Psoas muscle (tissue), 8 donors: ENCODE measurements around the gene OLFM4. TPM values are rescaled to one million over a fixed set of nuclear protein-coding genes. Genes with fewer than 3 reads are reported as not detected.

Experiments
- ATAC-seq, 4 donors: fragments of 200-7000 bp; cut with Tn5 transposase; one replicate each; pipeline ENCODE4 v1.9.1; 2020; ENCODE audit warnings: moderate library complexity in 3 of 4, mild to moderate bottlenecking in 2 of 4
- DNase-seq, 2 donors: peaks; one replicate each; pipeline ENCODE4 v3.0.0-alpha.2; 2020
- H3K27ac ChIP-seq: fragments of 200-600 bp; one replicate; pipeline ENCODE4 v1.8.0; 2022
- H3K27me3 ChIP-seq, 3 donors: fragments of 200-600 bp in 1 of 3; one replicate each; pipeline versions ENCODE4 v1.6.1 to v1.8.0; 2013 to 2022; ENCODE audit warnings: low read length in 2 of 3, mild to moderate bottlenecking in 2 of 3, moderate library complexity in 1 of 3; ENCODE audit not compliant: insufficient read depth in 3 of 3
- H3K36me3 ChIP-seq, 2 donors: fragments of 200-600 bp in 1 of 2; one replicate each; pipeline versions ENCODE4 v1.6.1 to v1.8.0; 2013 to 2022; ENCODE audit warnings: low read depth in 1 of 2, mild to moderate bottlenecking in 1 of 2, moderate library complexity in 1 of 2; ENCODE audit not compliant: insufficient read depth in 1 of 2
- H3K4me1 ChIP-seq: fragments of 200-600 bp; one replicate; pipeline ENCODE4 v1.8.0; 2022
- H3K4me3 ChIP-seq: fragments of 200-600 bp; one replicate; pipeline ENCODE4 v1.8.0; 2022; ENCODE audit warnings: mild to moderate bottlenecking
- H3K9me3 ChIP-seq: fragments of 200-600 bp; one replicate; pipeline ENCODE4 v1.8.0; 2022
- CTCF ChIP-seq: fragments of 200-600 bp; IDR thresholded peaks from one replicate; pipeline ENCODE4 v1.8.0; 2022; ENCODE audit warnings: antibody characterized with exemption
- whole genome bisulfite sequencing, 3 donors: extraction: QIAGEN DNeasy Blood & Tissue Kit; methylation state at CpG; one replicate each; pipeline versions ENCODE4 v1.1.6 to v1.1.7; 2013; 5-methylcytosine and 5-hydroxymethylcytosine counted together
- intact Hi-C, 2 donors: fragments of 100-400 bp; cut with DNase I; formaldehyde crosslinking; loops; one replicate each; pipeline versions ENCODE4 v1.11.0 to v1.14.2; 2022
- polyA plus RNA-seq, 3 donors: library from polyadenylated mRNA; stranded (reverse); fragments of 200-250 nt; gene quantifications; one replicate each; pipeline ENCODE4 v1.2.3, GENCODE V29; 2013
- total RNA-seq, 4 donors: library from RNA; stranded (reverse); fragmentation: NEBNext Ultra II Directional in 2 of 4; extraction: Animal tissue kit (Norgen Biotek cat#: 25700) in 2 of 4; gene quantifications; one replicate each; pipeline versions ENCODE4 v1.2.1 to v1.2.4, GENCODE V29; 2021 to 2023
- donor health status: healthy with polysubstance abuse.
- donor health status: DM: no; HTN: no; CAD: no; lungs with moderate emphysema.
- donor health status: Bipolar disorder and iron deficiency.
- donor health status: healthy.
- donor health status: DM: yes; HTN: yes; CAD: no.
- donor health status: DM: no; HTN: no; CAD: no.
- donor health status: DM: no; HTN: no; CAD: no.
- donor health status: DM: yes; HTN: yes; CAD: no.

The OLFM4 gene
- total and polyA plus RNA-seq, 7 donors = 0.10 to 0.76 (median 0.29) TPM

- intact Hi-C loops = no loop called here
- no peaks in the 10 kb centered on the region for H3K36me3 ChIP-seq
- ATAC-seq (no peak), DNase-seq (no peak)
- TF ChIP-seq CTCF = no peak
- 81 to 95% (median 88%) methylated on average over 5 of the region's 5 CpGs for whole genome bisulfite sequencing, 3 donors
- no peaks in the 10 kb centered on the region for H3K9me3 ChIP-seq
- no peak overlapping the region for H3K4me3 ChIP-seq
- H3K27ac ChIP-seq = no peak overlapping the region
- H3K27me3 ChIP-seq = no peaks in the 10 kb centered on the region
- H3K4me1 ChIP-seq = no peaks in the 10 kb centered on the region
Observed at GRCh38 chr13:53020764-53021335, 7.8 kb upstream of the OLFM4 start.

GRCh38 chr13:53023246-53023645 is 5.4 kb upstream of the OLFM4 start:
- no peak overlapping the region for H3K27ac ChIP-seq
- peaks cover 0 to 2% (median 0%) of the 10 kb centered on the region in 3 donors for H3K27me3 ChIP-seq
- H3K36me3 ChIP-seq = no peaks in the 10 kb centered on the region
- no peak for TF ChIP-seq CTCF
- no peaks in the 10 kb centered on the region for H3K9me3 ChIP-seq
- no peak for DNase-seq
- H3K4me3 ChIP-seq = no peak overlapping the region
- no peaks in the 10 kb centered on the region for H3K4me1 ChIP-seq
- intact Hi-C loops = no loop called here
- ATAC-seq = no peak
- 75 to 77% (median 76%) methylated on average over 2 of the region's 2 CpGs for WGBS, 3 donors

GRCh38 chr13:53028063-53028462 is 550 bp upstream of the OLFM4 start:
- DNase-seq = no peak
- Histone ChIP-seq H3K27me3 (peaks cover 0 to 2% (median 0%) of the 10 kb centered on the region in 3 donors), H3K27ac (no peak overlapping the region), H3K4me3 (no peak overlapping the region), H3K36me3 (no peaks in the 10 kb centered on the region), H3K4me1 (no peaks in the 10 kb centered on the region), H3K9me3 (no peaks in the 10 kb centered on the region)
- 84 to 95% (median 92%) methylated on average over 5 of the region's 5 CpGs for WGBS, 3 donors
- no peak for ATAC-seq
- intact Hi-C loops = no loop called here
- TF ChIP-seq CTCF = no peak

GRCh38 chr13:53032849-53033248 is 4.2 kb downstream of the OLFM4 start:
- intact Hi-C loops = no loop called here
- 0 to 95% (median 47%) methylated on average over 1 of the region's 1 CpG for WGBS, 3 donors

More at GRCh38 chr13:53032849-53033248, 4.2 kb downstream of the OLFM4 start:
- Histone ChIP-seq H3K4me1 (no peaks in the 10 kb centered on the region), H3K9me3 (no peaks in the 10 kb centered on the region), H3K27ac (no peak overlapping the region), H3K4me3 (no peak overlapping the region), H3K36me3 (no peaks in the 10 kb centered on the region), H3K27me3 (no peaks in the 10 kb centered on the region)
- TF ChIP-seq CTCF = no peak
- DNase-seq (no peak), ATAC-seq (no peak)
